ENCODE measurements around the gene OLAH. TPM values are rescaled to one million over a fixed set of nuclear protein-coding genes. Genes with fewer than 3 reads are reported as not detected.

Gene OLAH
- total RNA-seq, 1 experiment from 2014 or later: 0.17 TPM

DNA sequence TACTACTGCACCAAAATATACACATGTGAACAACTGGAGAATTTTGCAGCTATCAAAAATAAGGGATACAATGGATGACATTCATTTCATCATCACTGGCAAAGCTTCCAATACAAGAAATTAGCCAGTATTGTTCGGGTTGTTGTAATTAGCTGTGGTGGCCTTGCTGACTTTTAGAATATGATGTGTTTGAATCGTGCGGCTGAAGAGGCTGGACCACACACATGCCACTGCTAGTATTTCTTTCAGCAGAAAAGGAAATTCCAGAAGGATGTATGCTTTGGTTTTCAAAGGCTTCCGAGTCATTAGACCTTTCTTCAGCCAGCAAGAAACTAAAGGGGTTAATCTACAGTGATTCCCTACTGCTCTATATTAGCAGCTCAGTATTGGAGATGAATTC is 70.0 kb downstream of the OLAH start:
- no peak for DNase-seq (ENCODE audit: low read depth)
- in situ Hi-C loops (cut with HindIII; ENCODE audit: low pct_unique_long_range_greater_than_20kb, low sequenced_read_pairs): no loop called here

- in situ Hi-C loops (cut with HindIII; ENCODE audit: low pct_unique_long_range_greater_than_20kb, low sequenced_read_pairs): no loop called here
- DNase-seq (ENCODE audit: low read depth): no peak
Measured at GRCh38 chr10:15116225-15116624, 72.5 kb downstream of the OLAH start.

- DNase-seq (ENCODE audit: low read depth): no peak
- in situ Hi-C loops (cut with HindIII; ENCODE audit: low pct_unique_long_range_greater_than_20kb, low sequenced_read_pairs): no loop called here
Measured at GRCh38 chr10:15118615-15119014, 74.9 kb downstream of the OLAH start.

- DNase-seq (ENCODE audit: low read depth): no peak
- in situ Hi-C loops (cut with HindIII; ENCODE audit: low pct_unique_long_range_greater_than_20kb, low sequenced_read_pairs): no loop called here
Measured at GRCh38 chr10:15120523-15120922, 76.8 kb downstream of the OLAH start.

GRCh38 chr10:15121707-15122106 is 78.0 kb downstream of the OLAH start:
- in situ Hi-C loops (cut with HindIII; ENCODE audit: low pct_unique_long_range_greater_than_20kb, low sequenced_read_pairs): no loop called here
- DNase-seq (ENCODE audit: low read depth): no peak

- no peak for DNase-seq (ENCODE audit: low read depth)
- in situ Hi-C loops (cut with HindIII; ENCODE audit: low pct_unique_long_range_greater_than_20kb, low sequenced_read_pairs): no loop called here
Measured at GRCh38 chr10:15122477-15123030, 78.8 kb downstream of the OLAH start.

Other genes starting within 250 kb of the OLAH start
- gene CDNF, start 205.9 kb upstream of the OLAH start, total RNA-seq (2014; rRNA removed; shearing (Covaris generic); ENCODE audit: low replicate concordance): 0.34 TPM in 1 of 2 replicates, not detected in the other
- gene HSPA14, start 205.6 kb upstream of the OLAH start, total RNA-seq (2014; rRNA removed; shearing (Covaris generic); ENCODE audit: low replicate concordance): 31.6 and 52.8 TPM in 2 replicates
- 13.4 and 17.4 TPM in 2 replicates for gene MSANTD7, start 205.6 kb upstream of the OLAH start, total RNA-seq (2014; rRNA removed; shearing (Covaris generic); ENCODE audit: low replicate concordance)
- gene SUV39H2, start 165.1 kb upstream of the OLAH start, total RNA-seq (2014; rRNA removed; shearing (Covaris generic); ENCODE audit: low replicate concordance): 14.0 and 18.9 TPM in 2 replicates
- 8.1 and 9.5 TPM in 2 replicates for gene DCLRE1C, start 89.8 kb upstream of the OLAH start, total RNA-seq (2014; rRNA removed; shearing (Covaris generic); ENCODE audit: low replicate concordance)
- gene MEIG1, start 84.6 kb upstream of the OLAH start, total RNA-seq (2014; rRNA removed; shearing (Covaris generic); ENCODE audit: low replicate concordance): 3.5 TPM in 1 of 2 replicates, not detected in the other
- 7.0 and 7.5 TPM in 2 replicates for gene ACBD7, start 44.8 kb downstream of the OLAH start, total RNA-seq (2014; rRNA removed; shearing (Covaris generic); ENCODE audit: low replicate concordance)
- 10.9 and 15.0 TPM in 2 replicates for gene RPP38, start 53.4 kb downstream of the OLAH start, total RNA-seq (2014; rRNA removed; shearing (Covaris generic); ENCODE audit: low replicate concordance)
- 22.8 and 36.0 TPM in 2 replicates for gene NMT2, start 124.8 kb downstream of the OLAH start, total RNA-seq (2014; rRNA removed; shearing (Covaris generic); ENCODE audit: low replicate concordance)

All from Caki2 (cell line).